Stomach (tissue), 9 donors: ENCODE measurements around the gene ATCAY. TPM values are rescaled to one million over a fixed set of nuclear protein-coding genes. Genes with fewer than 3 reads are reported as not detected.

Experiments used
- DNase-seq, 2 donors: peaks; one replicate each; pipeline versions ENCODE4 v3.0.0 to v3.0.0-alpha.2; 2013 to 2019
- H3K27ac ChIP-seq, 5 donors: fragments of 200-600 bp in 4 of 5; sonication (generic) in 4 of 5; one replicate each; pipeline ENCODE4 v1.5.1; 2013 to 2019; ENCODE audit warnings: mild to moderate bottlenecking in 1 of 5, moderate library complexity in 1 of 5
- H3K27me3 ChIP-seq, 3 donors: fragments of 200-600 bp; sonication (generic); one replicate each; pipeline ENCODE4 v1.5.1; 2017 to 2019; ENCODE audit warnings: mixed run types in 1 of 3
- H3K36me3 ChIP-seq, 4 donors: fragments of 200-600 bp; sonication (generic); 1 replicate in 3 of 4; 2 replicates in 1 of 4; pipeline ENCODE4 v1.5.1; 2016 to 2019
- H3K4me1 ChIP-seq, 4 donors: fragments of 200-600 bp; sonication (generic); one replicate each; pipeline ENCODE4 v1.5.1; 2016 to 2019
- H3K4me3 ChIP-seq, 4 donors: fragments of 200-600 bp; sonication (generic) in 3 of 4; one replicate each; pipeline ENCODE4 v1.5.1; 2016 to 2019; ENCODE audit warnings: mild to moderate bottlenecking in 1 of 4
- H3K9me3 ChIP-seq, 4 donors: fragments of 200-600 bp; sonication (generic); one replicate each; pipeline ENCODE4 v1.5.1; 2016 to 2019
- CTCF ChIP-seq, 7 experiments: fragments of 450-650 bp in 4 of 7; fragments of 200-600 bp in 3 of 7; sonication (generic) in 3 of 7; IDR thresholded peaks; one replicate each; pipeline ENCODE4 v1.5.1; 2016 to 2019; ENCODE audit warnings: antibody characterized with exemption in 7 of 7, control low read depth in 2 of 7, mild to moderate bottlenecking in 1 of 7
- EP300 ChIP-seq: sonication (generic); formaldehyde crosslinking; IDR thresholded peaks from one replicate; pipeline ENCODE4 v1.6.1; 2017; ENCODE audit warnings: antibody characterized with exemption
- POLR2A ChIP-seq, 4 donors: fragments of 450-650 bp; IDR thresholded peaks; one replicate each; pipeline ENCODE4 v1.6.1; 2016; ENCODE audit warnings: antibody characterized with exemption in 4 of 4, control low read depth in 2 of 4, mild to moderate bottlenecking in 1 of 4, moderate library complexity in 1 of 4
- POLR2AphosphoS5 ChIP-seq, 3 donors: sonication (generic); formaldehyde crosslinking; IDR thresholded peaks; one replicate each; pipeline ENCODE4 v1.6.1; 2016; ENCODE audit warnings: antibody characterized with exemption in 3 of 3
- WGBS, 5 donors: extraction: QIAGEN DNeasy Blood & Tissue Kit in 3 of 5; methylation state at CpG; one replicate each; pipeline versions ENCODE4 v1.1.5 to v1.1.7; 2013 to 2018; 5-methylcytosine and 5-hydroxymethylcytosine counted together
- intact Hi-C: fragments of 100-400 bp; cut with DNase I; formaldehyde crosslinking; loops from one replicate; pipeline ENCODE4 v1.15.1; 2023; ENCODE audit warnings: low total_unique reads
- polyA plus RNA-seq, 3 donors: library from polyadenylated mRNA; stranded (reverse); fragments of 200-250 nt; gene quantifications; one replicate each; pipeline ENCODE4 v1.2.3, GENCODE V29; 2013
- total RNA-seq, 5 donors: library from RNA; depleted of rRNA; stranded (reverse); fragments of >200 nt; gene quantifications; one replicate each; pipeline versions ENCODE4 v1.1.0 to v1.2.3, GENCODE V29; 2014 to 2016
- donor health status: healthy with polysubstance abuse.
- donor health status: Bipolar disorder and iron deficiency.
- donor health status: healthy.

Gene ATCAY
- total and polyA plus RNA-seq, 8 donors: 0.25 to 0.92 (median 0.81) TPM; not detected in 4

DNA sequence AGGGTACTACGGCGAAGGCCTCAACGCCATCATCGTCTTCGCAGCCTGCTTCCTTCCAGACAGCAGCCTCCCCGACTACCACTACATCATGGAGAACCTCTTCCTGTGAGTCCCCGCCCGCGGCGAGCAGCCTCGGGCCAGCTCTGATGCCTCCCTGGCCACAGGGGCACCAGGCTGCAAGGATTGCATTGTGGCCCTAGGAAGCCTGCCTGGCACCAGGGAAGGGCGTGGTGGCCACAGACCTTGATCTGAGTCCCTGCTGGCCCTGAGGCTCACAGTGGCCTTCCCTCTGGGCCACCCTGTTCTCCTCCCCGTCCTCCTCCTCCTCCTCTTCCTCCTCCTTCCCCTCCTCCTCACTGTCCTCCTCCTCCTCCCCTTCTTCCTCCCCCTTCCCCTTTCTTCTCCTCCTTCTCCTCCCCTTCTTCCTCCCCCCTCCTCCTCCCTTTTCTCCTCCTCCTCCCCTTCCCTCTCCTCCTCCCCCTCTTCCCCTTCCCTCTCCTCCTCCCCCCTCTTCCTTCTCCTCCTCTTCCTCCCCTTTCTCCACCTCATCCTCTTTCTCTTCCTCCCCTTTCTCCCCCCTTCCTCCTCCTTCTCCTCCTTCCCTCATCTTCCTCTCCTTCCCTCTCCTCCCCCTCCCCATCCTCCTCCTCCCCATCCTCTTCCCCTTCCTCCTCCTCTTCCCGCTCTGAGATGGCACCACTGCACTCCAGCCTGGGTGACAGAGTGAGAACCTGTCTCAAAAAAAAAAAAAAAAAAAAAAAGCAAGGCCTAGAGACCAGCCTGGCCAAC lies 28.0 kb downstream of the ATCAY start:
- Histone ChIP-seq H3K4me3 (no peak overlapping the region), H3K36me3 (no peaks in the 10 kb centered on the region), H3K9me3 (peaks cover 9 to 19% (median 14%) of the 10 kb centered on the region in 4 donors), H3K27me3 (peaks cover 0 to 12% (median 0%) of the 10 kb centered on the region in 3 donors), H3K4me1 (no peaks in the 10 kb centered on the region), H3K27ac (no peak overlapping the region)
- DNase-seq: no peak
- intact Hi-C loops: no loop called here
- WGBS, 5 donors: 70 to 74% (median 74%) methylated on average over 9 to 14 of the region's 14 CpGs
- no peak for TF ChIP-seq EP300
- no peak for TF ChIP-seq POLR2A (IDR thresholded peaks at IDR 0.05)
- TF ChIP-seq POLR2AphosphoS5 (IDR thresholded peaks at IDR 0.05): no peak
- no peak for TF ChIP-seq CTCF (IDR thresholded peaks at IDR 0.05)

DNA sequence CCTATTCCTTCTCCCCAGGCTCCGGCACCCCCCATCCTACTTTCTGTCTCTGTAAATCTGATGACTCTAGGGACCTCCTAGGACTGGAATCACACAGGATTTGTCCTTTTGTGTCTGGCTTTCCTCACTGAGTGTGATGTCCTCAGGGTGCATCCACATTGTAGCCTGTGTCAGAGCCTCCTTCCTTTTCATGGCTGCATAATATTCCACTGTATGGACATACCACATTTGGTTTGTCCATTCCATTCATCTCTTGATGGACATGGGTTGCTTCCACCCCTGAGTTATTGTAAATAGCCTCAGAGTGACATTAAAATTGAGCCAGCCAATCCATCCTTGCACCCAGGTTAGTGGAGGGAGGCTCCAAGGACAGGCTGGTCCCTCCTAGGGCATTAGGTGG lies 29.6 kb downstream of the ATCAY start:
- WGBS, 5 donors: 93 to 100% (median 100%) methylated on average over 1 of the region's 1 CpG
- Histone ChIP-seq H3K27ac (no peak overlapping the region), H3K36me3 (no peaks in the 10 kb centered on the region), H3K4me1 (no peaks in the 10 kb centered on the region), H3K27me3 (peaks cover 0 to 12% (median 0%) of the 10 kb centered on the region in 3 donors), H3K4me3 (no peak overlapping the region), H3K9me3 (peaks cover 9 to 19% (median 14%) of the 10 kb centered on the region in 4 donors)
- no peak for DNase-seq
- intact Hi-C loops: no loop called here
- TF ChIP-seq EP300 (no peak), CTCF (IDR thresholded peaks at IDR 0.05) (no peak), POLR2AphosphoS5 (IDR thresholded peaks at IDR 0.05) (no peak), POLR2A (IDR thresholded peaks at IDR 0.05) (no peak)

DNA sequence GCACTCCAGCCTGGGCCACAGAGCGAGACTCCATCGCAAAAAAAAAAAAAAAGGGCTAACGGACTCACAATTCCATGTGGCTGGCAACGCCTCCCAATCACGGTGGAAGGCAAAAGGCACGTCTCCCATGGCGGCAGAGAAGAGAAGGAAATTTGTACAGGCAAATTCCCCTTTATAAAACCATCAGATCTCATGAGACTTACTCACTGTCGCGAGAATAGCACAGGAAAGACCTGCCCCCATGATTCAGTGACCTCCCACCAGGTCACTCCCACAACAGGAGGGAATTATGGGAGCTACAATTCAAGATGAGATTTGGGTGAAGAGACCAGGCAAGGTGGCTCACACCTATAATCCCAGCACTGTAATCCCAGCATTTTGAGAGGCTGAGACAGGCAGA lies 33.7 kb downstream of the ATCAY start:
- TF ChIP-seq CTCF (IDR thresholded peaks at IDR 0.05) (no peak), POLR2AphosphoS5 (IDR thresholded peaks at IDR 0.05) (no peak), EP300 (no peak), POLR2A (IDR thresholded peaks at IDR 0.05) (no peak)
- no peaks in the 10 kb centered on the region for H3K27me3 ChIP-seq
- no peak for DNase-seq
- no peaks in the 10 kb centered on the region for H3K36me3 ChIP-seq
- H3K27ac ChIP-seq: no peak overlapping the region
- H3K4me1 ChIP-seq: no peaks in the 10 kb centered on the region
- 79 to 87% (median 83%) methylated on average over 7 to 9 of the region's 9 CpGs for WGBS, 5 donors
- intact Hi-C loops: no loop called here
- H3K9me3 ChIP-seq: peaks cover 9 to 19% (median 14%) of the 10 kb centered on the region in 4 donors
- H3K4me3 ChIP-seq: no peak overlapping the region

DNA sequence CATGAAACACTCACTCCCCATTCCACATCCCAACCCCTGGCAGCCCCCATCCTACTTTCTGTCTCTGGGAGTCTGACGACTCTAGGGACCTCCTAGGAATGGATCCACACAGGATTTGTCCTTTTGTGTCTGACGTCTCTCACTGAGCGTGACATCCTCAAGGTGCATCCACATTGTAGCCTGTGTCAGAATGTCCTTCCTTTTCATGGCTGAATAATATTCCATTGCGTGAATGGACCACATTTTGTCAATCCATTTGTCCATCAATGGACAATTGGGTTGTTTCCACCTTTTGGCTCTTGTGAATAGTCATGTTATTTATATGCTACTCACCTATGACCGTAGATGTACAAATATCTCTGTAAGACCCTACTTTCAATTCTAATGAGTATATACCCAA lies 35.5 kb downstream of the ATCAY start:
- Histone ChIP-seq H3K27ac (no peak overlapping the region), H3K4me3 (no peak overlapping the region), H3K27me3 (no peaks in the 10 kb centered on the region), H3K9me3 (peaks cover 5 to 9% (median 6%) of the 10 kb centered on the region in 4 donors), H3K4me1 (no peaks in the 10 kb centered on the region), H3K36me3 (no peaks in the 10 kb centered on the region)
- intact Hi-C loops: no loop called here
- no peak for DNase-seq
- WGBS, 5 donors: 91 to 99% (median 95%) methylated on average over 5 of the region's 5 CpGs
- no peak for TF ChIP-seq CTCF (IDR thresholded peaks at IDR 0.05)
